Erythroblast (primary cell): ENCODE data around the gene ULBP1.
"Not testable (repeated sequence)": the region's sequence is repeated elsewhere in the genome, so short reads cannot be mapped to it uniquely, and the experiment has no call there.

Experiments used
- GATA1 ChIP-seq: IDR thresholded peaks from 2 replicates; pipeline ENCODE4 v1.6.1; 2011; ENCODE audit warnings: low read depth, mild to moderate bottlenecking, control low read depth, low read length, moderate library complexity
- POLR2A ChIP-seq: IDR thresholded peaks from 2 replicates; pipeline ENCODE4 v1.6.1; 2011; ENCODE audit warnings: mild to moderate bottlenecking, low read length

DNA sequence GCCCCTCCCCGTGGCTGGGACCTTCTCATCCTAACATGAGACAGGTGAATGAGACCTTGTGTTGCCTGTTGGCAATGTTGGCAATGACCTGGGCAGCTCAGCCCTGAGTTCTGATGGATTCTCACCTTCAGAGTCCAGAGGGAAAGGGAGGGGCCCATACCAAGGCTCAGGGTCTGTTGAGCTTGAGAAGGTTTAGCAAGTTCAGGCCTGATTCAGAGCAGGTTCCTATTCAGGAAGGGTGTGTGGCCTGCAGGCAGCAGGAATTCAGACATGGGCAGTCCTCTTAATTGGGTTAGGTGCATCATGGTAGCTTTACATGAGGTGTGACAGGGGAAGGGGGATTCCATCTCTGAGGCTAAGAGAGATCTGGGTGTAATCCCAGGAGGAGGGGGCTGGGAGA, 16.2 kb upstream of the ULBP1 start:
- TF ChIP-seq POLR2A, GATA1: not testable (repeated sequence)
